Nephron progenitor cell (in vitro differentiated cells): ENCODE results near the gene FSCB.
"Not testable (repeated sequence)": the region's sequence is repeated elsewhere in the genome, so short reads cannot be mapped to it uniquely, and the experiment has no call there.

Source experiments
- DNase-seq: peaks from one replicate; pipeline ENCODE4 v3.0.0; 2021
- H3K27ac Mint-ChIP-seq: 2 replicates; pipeline ENCODE4 v1.8.0; 2021; ENCODE audit warnings: mild to moderate bottlenecking, moderate library complexity, mixed read lengths
- H3K27me3 Mint-ChIP-seq: 2 replicates; pipeline ENCODE4 v1.8.0; 2021; ENCODE audit warnings: mild to moderate bottlenecking, low read depth, mixed read lengths; ENCODE audit not compliant: poor library complexity
- H3K36me3 Mint-ChIP-seq: 2 replicates; pipeline ENCODE4 v1.8.0; 2021; ENCODE audit warnings: low read depth, mixed read lengths
- H3K4me1 Mint-ChIP-seq: 2 replicates; pipeline ENCODE4 v1.8.0; 2021; ENCODE audit warnings: mixed read lengths
- H3K4me3 Mint-ChIP-seq: 2 replicates; pipeline ENCODE4 v1.8.0; 2021; ENCODE audit warnings: mild to moderate bottlenecking, moderate library complexity, mixed read lengths
- H3K9me3 Mint-ChIP-seq: 2 replicates; pipeline ENCODE4 v1.8.0; 2021; ENCODE audit warnings: mild to moderate bottlenecking, moderate library complexity, mixed read lengths
- TF ChIP-seq, protein P1 (sequence below): fragments of 200-600 bp; sonication (generic); IDR thresholded peaks from 2 replicates; pipeline ENCODE4 v1.5.0; 2021; ENCODE audit warnings: antibody characterized with exemption

FSCB gene

DNA sequence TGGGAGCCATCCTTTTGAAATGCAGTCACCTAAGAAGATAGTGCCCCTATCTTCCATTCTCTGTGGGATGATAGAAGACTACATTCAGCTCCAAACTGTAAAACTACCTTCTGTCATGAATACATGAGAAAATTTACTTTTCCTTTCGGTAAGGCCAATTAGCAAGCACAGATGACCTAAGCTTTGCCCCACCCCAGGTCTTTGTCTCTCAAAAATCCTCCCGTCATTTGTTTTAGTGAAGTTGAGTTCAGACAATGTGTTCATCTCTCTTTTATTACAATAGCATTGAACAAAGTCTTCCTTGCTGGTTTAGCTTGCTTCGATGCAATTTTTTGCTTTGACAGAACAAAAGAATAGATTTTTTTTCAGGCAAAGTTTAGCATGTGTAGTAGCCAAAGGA lies 18.2 kb upstream of the FSCB start:
- no peak overlapping the region for H3K4me3 Mint-ChIP-seq

DNA sequence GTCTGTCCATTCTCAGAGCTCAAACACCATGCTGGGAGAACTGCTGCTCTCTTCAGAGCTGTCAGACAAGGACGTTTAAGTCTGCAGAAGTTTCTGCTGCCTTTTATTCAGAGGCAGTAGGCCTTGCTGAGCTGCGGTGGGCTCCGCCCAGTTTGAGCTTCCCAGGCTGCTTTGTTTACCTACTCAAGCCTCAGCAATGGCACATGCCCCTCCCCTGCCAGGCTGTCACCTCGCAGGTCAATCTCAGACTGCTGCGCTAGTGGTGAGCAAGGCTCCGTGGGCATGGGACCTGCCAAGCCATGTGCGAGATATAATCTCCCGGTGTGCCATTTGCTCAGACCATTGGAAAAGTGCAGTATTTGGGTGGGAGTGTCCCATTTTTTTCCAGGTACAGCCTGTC lies 8.6 kb upstream of the FSCB start:
- not testable (repeated sequence) for H3K4me1 Mint-ChIP-seq, H3K27me3 Mint-ChIP-seq, DNase-seq, H3K36me3 Mint-ChIP-seq, H3K4me3 Mint-ChIP-seq, H3K27ac Mint-ChIP-seq, H3K9me3 Mint-ChIP-seq

More for the DNA sequence above, 18.2 kb upstream of the FSCB start:
- TF ChIP-seq, protein P1, sequence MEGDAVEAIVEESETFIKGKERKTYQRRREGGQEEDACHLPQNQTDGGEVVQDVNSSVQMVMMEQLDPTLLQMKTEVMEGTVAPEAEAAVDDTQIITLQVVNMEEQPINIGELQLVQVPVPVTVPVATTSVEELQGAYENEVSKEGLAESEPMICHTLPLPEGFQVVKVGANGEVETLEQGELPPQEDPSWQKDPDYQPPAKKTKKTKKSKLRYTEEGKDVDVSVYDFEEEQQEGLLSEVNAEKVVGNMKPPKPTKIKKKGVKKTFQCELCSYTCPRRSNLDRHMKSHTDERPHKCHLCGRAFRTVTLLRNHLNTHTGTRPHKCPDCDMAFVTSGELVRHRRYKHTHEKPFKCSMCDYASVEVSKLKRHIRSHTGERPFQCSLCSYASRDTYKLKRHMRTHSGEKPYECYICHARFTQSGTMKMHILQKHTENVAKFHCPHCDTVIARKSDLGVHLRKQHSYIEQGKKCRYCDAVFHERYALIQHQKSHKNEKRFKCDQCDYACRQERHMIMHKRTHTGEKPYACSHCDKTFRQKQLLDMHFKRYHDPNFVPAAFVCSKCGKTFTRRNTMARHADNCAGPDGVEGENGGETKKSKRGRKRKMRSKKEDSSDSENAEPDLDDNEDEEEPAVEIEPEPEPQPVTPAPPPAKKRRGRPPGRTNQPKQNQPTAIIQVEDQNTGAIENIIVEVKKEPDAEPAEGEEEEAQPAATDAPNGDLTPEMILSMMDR = no peak
- Mint-ChIP-seq H3K36me3 (no peaks in the 10 kb centered on the region), H3K9me3 (no peaks in the 10 kb centered on the region), H3K27ac (no peak overlapping the region), H3K4me1 (no peaks in the 10 kb centered on the region), H3K27me3 (no peaks in the 10 kb centered on the region)
- DNase-seq = no peak

DNA sequence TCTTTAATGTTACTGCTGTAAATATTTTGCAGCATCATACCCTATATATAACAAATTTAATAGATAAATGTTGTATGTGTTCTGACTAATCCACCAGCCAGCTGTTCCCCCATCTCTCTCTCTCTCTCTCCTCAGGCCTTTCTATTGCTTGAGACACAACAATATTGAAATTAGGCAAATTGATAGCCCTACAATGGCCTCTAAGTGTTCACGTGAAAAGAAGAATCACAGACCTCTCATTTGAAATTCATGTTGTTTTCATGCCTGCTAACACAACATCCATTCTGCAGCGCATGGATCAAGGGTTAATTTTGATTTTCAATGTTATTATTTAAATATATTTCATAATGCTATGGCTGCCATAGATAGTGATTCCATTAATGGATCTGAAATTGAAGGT lies 1.8 kb upstream of the FSCB start:
- TF ChIP-seq, protein P1 = no peak
- no peaks in the 10 kb centered on the region for H3K9me3 Mint-ChIP-seq

DNA sequence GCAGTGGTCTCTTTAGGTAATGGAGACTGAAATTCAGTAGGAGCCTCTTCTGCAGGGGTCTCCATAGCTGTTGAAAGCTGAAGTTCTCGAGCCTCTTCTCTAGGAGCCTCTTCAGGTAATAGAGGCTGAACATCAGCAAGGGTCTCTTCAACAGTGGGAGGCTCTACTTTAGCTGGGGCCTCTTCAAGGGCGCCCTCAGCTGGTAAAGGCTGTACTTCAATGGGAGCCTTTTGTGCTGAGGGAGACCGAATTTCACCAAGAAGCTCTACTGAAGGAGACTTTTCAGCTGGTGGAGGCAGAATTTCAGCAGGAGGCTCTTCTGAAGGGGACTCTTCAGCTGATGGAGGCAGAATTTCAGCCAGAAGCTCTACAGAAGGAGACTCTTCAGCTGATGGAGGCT lies 1.5 kb downstream of the FSCB start:
- H3K9me3 Mint-ChIP-seq = no peaks in the 10 kb centered on the region
- TF ChIP-seq, protein P1 = no peak
- H3K4me1 Mint-ChIP-seq = no peaks in the 10 kb centered on the region
- H3K4me3 Mint-ChIP-seq = no peak overlapping the region
- DNase-seq = no peak
- H3K27me3 Mint-ChIP-seq = peaks cover 6% of the 10 kb centered on the region
- H3K27ac Mint-ChIP-seq = no peak overlapping the region
- H3K36me3 Mint-ChIP-seq = no peaks in the 10 kb centered on the region

More for the DNA sequence above, 1.8 kb upstream of the FSCB start:
- no peak overlapping the region for H3K4me3 Mint-ChIP-seq
- H3K27me3 Mint-ChIP-seq = peaks cover 10% of the 10 kb centered on the region
- no peak for DNase-seq
- no peaks in the 10 kb centered on the region for H3K4me1 Mint-ChIP-seq
- no peaks in the 10 kb centered on the region for H3K36me3 Mint-ChIP-seq
- H3K27ac Mint-ChIP-seq = no peak overlapping the region

DNA sequence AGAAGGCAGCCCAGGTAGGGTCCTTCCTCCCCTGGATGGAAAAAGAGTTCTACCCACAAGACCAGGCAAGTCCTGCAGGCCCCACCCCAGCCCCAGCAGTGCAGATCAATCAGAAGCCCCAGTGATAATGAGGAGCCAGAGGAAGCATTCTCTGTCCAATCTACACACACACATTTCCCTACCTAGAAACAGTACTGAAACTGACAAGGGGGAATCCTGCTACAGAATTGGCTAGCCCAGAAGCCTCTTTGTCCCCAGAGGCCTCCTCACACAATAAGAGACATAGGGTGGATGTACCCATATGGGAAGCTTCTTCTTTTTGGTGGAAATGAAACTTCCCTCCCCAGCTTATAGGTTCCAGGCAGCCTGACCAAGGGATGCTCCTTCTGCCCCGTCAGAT lies 9.9 kb downstream of the FSCB start:
- TF ChIP-seq, protein P1 = no peak
- H3K36me3 Mint-ChIP-seq = no peaks in the 10 kb centered on the region
- DNase-seq = no peak
- H3K27ac Mint-ChIP-seq = no peak overlapping the region
- no peaks in the 10 kb centered on the region for H3K27me3 Mint-ChIP-seq
- no peaks in the 10 kb centered on the region for H3K4me1 Mint-ChIP-seq
- H3K4me3 Mint-ChIP-seq = no peak overlapping the region
- peaks cover 3% of the 10 kb centered on the region for H3K9me3 Mint-ChIP-seq

DNA sequence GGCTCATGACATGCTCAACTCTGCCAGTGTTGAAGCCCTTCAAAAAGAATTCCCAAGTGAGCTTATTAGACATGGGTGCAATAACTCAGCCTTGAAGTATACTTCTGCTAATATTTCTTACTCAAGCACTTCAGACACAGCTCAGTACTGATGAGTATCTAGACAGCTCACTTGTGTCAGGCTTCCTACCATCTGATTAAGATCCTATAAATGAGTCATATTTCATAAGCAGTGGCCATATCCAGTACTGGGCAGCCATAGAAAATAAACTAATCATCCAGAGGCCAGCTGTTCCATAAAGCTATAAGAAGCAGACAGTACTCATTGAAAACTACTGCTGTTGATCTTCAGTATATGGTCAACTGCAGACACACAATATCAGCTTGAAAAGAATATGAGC lies 12.9 kb downstream of the FSCB start:
- H3K27ac Mint-ChIP-seq = no peak overlapping the region
- DNase-seq = no peak
- no peaks in the 10 kb centered on the region for H3K9me3 Mint-ChIP-seq
- no peaks in the 10 kb centered on the region for H3K4me1 Mint-ChIP-seq
- H3K4me3 Mint-ChIP-seq = no peak overlapping the region
- TF ChIP-seq, protein P1 = no peak
- no peaks in the 10 kb centered on the region for H3K36me3 Mint-ChIP-seq
- H3K27me3 Mint-ChIP-seq = no peaks in the 10 kb centered on the region
